HS-5 (cell line): ENCODE data around the gene NHLH2.
A peak's percentile ranks its signal among the peaks of the same experiment; 100 is the strongest.

Experiments used
- DNase-seq: peaks from one replicate; pipeline ENCODE4 v3.0.0-alpha.2; 2012; ENCODE audit warnings: low read depth

Gene NHLH2

DNA sequence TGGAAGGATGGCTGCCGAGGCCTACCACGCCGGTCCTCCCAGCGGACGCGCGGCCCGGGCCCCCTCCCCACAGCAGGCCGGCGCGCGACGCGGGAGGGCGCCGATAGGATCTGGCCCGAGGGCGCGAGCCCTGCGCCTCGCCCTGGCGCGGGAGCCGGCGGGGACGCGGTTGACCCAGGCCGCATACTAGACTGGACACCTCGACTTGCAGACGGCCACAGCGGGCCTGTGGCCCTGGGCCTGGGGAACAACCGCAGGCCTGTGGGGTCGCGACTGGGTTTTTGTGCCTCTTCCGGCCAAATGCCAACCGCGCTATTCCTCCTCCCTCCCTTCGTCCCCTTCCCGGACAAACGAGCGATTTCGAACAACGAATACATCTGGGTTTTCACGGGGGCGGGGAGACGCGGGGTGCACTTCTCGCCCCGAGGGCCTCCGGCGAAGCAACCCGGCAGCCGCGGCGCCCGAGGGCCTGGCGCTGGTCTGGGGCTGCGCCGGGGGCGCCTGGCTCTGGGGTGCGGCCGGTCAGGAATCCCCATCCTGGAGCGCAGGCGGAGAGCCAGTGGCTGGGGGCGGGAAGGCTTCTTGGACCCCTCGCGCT lies 2.4 kb downstream of the NHLH2 start:
- no peak for DNase-seq

DNA sequence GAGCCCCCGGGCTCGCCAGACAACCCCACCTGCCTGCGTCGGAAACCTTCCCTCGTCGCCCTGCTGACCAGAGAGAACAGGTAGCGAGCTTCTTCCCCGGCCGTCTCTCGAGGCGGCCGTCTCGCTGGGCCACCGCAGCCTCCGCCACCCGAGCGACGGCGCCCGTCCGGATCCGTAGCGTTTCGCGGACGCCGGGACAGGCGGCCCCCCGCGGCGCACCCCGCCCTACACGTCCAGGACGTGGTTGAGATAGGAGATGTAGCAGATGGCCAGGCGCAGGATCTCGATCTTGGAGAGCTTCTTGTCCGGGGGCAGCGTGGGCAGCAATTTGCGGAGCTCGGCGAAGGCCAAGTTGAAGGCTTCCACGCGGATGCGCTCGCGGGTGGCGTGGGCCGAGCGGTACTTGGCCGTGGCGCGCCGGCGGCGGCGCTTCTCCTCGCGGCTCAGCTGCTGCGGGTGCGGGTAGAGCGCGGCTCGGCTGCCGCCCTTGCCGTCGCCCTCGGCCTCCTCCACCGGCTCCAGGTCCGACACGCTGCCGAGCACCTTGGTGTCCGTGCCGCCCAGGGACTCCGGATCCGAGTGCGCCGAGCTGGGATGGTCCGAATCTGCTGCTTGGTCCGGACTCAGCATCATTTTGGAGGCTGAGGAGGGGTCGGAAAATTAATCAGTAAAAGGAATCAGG lies 3.0 kb downstream of the NHLH2 start:
- DNase-seq = no peak

DNA sequence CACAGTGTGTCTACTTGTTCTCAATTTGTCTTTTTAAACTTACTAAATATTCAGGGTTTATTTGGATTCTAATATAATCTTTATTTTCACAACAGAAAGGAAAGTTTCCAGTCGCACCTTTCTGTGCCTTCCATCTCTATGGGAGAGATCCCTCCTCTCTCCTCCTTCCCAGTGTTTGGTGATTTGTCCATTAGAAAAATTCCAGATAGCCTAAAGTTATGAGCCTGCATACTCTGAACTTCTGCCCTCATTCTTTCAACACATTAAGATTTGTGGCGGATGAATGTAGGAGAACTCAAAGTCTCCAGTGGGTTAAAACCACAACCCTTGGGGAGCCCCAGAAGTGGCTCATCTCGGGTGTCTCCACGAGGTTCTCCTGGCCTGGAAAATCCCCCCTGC lies 3.6 kb downstream of the NHLH2 start:
- no peak for DNase-seq

DNA sequence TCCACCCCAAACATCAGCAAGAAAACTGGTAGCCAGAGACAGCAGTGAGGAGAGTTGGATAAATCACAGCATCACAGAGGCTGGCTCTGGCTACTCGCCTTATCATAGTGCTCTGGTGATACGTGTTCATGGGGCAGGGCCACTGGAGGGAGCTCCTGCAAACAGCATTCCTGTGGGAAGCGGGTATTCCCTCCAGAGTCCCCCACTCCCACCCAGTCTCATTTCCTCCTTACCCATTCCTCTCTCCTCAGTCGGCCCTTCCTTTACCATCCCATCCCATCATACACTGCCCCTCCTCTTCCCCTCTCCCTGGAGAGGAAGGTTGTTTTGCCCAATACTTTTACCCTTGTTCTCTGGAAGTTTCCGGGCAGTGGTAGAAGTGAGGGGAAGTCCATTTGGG lies 7.1 kb downstream of the NHLH2 start:
- no peak for DNase-seq

DNA sequence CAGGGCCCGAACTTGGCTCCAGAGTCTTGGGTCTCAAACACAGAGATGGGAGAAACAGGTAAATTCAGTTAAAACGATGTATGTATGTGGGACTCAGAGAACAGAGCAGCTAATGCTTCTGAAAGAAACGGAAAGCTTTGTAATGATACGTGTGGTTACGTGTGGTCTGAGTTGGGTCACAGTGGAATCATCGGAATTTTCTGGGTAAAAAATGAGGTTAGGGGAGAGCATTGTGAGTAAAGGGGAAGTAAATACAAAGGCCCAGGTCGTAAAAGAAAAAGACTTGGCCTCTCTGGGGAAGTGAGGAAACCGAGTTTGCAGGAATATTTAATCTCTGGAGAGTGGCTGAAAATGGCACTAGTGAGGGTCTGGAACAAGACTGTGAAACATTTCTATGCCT lies 8.3 kb downstream of the NHLH2 start:
- no peak for DNase-seq

DNA sequence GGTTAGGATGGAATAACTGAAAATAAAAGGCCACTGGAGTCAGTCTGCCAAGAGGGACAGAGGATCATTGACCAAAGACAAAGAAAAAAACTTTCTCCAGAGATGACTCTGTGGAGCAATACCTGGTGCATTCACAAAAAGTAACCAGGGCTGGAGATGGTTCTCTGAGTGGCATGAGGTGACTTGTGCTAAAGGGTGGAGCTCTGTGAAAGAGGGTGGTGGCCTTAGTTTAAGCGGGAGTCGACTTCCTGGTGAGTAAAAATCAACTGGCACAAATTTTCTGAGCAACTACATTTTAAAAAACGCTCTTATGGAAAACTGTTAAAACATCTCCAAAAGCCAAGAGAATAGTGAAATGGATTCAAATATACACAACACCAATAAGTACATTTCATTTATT lies 10.0 kb downstream of the NHLH2 start:
- DNase-seq = no peak

DNA sequence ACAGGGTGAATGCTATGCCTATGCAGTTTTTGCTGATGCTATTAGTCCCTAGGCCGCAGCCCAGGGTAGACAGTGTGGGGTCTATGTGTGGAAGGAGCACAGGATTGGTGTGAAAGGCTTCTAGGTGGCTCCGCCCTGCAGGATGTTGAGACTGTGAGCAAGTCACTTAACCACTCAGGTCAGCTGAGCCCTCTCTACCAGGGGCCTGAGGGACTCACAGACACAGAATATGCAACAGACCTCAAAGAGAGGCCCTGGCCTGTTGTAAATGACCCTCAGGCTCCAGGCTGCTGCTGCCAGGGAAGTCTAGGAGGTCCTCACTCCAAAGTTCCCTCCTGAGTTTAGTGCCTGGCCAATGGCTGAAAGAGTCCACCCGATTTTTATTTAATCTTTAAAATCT lies 11.0 kb downstream of the NHLH2 start:
- no peak for DNase-seq

DNA sequence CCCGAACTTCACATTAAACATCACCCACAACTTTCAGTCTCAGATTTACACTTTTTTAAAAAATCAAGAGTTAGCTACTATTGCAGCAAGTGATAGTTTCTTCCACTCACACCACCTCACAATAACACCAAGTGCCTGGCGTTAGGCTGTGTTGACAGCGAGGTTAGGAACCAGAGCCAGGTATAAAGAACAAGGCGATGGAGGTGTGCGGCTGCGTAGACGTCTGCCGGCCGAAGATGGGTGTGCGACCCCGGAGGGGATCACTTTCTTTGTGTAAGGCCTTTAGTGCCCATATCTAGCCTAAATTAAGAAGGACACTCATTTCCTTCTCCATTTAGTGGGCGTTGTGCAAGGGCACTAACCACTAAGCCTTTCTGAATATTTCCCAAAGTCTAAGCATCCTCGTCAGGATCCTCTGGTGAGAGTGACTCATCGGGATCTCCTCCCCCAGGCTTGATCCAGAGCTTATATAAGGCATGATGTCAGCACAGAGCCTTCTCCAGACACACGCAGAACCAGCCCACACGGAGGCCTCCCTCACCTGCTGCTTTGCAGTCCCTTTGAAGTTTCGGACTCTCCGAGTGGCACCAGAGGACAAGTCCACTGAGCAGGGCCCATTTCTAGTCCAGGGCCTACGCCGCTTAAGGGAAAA lies 11.8 kb downstream of the NHLH2 start:
- DNase-seq = peak; percentile 91

DNA sequence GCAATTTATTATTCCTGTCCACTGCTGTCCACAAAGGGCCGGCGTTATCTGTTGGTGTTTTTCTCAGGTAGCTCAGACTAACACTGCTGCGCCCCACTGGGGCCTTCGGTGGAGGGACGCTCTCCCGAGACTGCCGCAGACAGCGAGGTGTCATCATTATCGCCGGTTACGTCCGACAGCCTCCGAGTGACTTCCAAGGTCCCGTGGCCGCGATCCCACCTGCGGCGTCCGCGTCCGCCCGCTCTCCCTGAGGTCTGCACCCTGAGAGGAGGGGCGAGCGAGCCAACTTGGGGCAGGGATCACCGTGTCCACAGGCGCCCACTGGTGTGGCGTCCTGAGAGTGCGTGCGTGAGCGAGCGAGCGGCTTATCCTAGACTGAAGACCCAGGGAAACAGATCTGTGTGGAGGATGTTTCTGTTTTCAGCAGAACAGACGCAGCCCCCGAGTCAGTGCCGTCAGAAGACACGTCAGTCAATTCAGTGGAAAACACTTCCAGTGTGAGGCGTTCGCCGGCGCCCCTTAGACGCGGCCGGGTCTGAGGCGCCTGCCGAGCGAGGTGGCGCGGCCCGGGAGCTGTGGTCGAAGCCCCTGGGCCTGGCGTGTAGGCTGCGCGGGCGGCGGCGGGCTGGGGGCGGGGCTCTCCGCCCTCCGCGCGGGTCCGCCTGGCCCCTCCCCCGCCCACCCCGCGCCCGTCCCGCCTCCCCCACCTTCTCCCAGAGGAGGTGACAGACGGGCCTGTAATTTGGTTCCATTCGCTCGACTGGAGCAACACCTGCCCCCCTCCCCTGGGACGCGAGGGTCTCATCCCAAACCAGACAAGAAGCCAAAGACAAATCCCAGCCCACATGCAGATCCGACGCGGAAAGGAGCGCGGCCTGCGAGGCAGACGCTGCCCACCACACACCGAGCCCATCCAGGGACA lies 12.6 kb downstream of the NHLH2 start:
- DNase-seq = no peak

DNA sequence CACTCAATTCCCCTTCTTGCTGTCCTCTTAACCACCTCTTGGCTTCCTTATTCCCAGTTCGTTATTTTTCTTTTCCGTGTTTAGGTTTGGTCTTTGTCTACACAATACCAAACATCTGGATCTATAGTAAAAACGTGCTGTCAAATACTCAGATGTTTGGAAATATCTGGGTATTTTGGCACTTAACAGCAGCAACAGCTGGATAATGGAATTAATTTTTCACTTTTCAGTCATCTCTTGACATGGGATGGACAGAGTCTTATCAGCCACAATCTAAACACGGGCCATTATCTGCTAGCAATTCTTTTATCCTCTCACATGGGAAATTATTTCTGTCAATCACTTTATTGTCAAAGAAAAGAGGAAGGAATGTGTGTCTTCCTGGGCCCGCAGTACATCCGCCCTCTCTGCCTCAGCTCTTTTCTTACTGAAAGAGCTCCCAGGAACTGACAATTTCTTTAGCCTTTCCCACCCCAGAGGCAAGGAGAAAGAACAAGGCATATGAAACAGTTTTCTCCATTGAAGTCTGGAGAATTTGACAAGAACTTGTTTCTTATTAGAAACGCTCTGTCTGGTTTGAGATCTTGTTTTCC lies 13.4 kb downstream of the NHLH2 start:
- no peak for DNase-seq

DNA sequence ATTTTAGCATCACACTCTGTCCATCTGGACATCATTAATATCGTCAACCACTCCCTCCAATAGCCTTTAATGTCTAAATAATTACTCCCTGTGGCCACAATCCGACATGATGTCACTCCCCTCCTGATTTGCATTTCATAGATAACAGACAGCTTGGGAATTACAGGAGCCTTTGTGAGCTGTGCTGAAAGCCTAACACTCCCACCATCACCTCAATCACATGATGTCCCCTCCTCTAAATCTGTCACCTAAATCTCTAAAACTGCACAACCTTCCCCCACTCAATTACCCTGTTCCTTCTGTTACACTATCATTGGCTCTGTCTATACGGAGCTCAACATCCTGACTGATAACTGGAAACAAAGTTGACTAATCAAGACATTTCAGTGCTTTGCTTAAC lies 14.3 kb downstream of the NHLH2 start:
- no peak for DNase-seq

DNA sequence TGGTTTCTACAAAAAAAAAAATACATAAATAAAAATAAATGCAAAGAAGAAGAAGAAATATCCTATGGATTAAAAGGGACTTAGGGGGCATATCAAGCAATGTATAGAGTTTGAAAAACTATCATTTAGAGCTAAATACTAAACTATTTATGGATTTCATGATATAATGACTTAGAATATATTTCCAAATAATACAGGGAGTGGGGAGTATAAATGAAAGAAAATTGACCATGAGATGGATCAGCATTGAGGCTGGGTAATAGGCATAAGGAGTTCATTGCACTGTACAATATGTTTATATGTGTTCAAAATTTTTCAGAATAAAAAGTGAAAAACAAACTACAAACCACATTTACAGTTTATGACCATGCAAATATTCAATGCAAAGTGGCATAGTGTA lies 18.8 kb downstream of the NHLH2 start:
- DNase-seq = no peak

DNA sequence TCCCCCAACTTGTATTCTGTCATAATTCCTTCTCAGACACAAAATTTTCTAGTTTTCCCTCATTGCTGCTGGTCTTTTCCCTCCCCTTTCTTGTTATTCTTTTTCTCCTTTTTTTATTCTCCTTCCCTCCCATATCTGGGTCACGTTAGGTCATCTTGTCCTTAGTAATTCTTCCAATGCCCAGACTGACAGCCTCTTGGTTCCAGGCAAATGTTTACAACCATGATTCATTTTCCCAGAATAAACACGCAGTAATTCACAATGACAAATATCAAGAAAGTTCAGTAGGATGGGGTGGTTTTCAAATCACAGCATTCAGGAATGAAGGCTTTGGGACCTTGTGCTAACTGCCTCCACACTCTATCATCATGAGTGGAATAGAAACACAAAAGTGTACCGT lies 25.2 kb downstream of the NHLH2 start:
- no peak for DNase-seq

DNA sequence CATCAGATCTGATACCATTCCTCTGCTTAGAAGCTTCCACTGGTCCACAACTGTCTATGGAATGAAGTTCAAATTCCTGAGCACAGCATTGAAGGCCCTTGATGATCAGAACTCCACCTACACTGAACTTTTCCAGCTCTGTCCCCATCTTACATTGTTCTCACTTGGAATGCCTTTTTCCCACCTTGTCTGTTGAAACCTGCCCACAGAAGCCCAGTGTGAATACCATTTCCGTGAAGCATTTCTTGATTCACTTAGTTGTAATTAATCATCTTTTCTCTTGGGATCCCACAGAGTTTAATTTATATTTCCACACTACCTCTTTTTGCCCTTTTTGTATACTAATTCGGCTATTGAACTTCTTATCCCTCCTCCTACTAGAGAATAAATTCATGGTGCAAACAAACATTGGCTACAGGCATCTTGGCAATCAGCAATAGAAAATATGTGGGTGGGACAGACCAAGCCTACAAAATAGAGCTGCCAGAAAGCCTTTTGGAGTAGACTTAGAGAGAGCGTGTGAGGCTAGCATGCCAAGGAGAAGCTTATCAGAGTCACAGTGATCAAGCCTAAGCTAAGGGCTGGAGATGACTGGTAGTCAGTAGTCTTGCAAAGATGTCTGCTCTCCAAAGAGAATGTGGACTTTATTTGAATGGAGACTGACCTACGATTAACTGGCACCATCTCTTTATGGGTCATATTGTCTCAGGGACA lies 26.1 kb downstream of the NHLH2 start:
- DNase-seq = no peak

DNA sequence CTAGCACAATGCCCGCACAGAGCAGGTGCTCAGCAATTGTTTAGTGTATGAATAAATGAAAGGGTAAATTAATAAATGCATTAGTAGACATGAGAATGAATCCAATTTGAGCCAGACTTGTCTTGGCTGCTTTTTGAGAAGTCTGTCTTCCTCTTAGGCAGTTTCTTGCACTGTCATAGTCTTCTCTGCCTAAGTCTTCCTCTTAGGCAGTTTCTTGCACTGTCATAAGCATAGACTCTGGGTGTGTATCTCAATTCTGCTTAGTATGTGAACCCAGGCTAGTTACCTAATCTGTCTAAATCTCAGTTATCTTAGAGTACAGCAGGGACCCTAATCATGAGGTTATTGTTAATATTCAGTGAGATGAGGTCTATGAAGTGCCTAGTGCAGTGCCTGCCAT lies 27.2 kb downstream of the NHLH2 start:
- no peak for DNase-seq

DNA sequence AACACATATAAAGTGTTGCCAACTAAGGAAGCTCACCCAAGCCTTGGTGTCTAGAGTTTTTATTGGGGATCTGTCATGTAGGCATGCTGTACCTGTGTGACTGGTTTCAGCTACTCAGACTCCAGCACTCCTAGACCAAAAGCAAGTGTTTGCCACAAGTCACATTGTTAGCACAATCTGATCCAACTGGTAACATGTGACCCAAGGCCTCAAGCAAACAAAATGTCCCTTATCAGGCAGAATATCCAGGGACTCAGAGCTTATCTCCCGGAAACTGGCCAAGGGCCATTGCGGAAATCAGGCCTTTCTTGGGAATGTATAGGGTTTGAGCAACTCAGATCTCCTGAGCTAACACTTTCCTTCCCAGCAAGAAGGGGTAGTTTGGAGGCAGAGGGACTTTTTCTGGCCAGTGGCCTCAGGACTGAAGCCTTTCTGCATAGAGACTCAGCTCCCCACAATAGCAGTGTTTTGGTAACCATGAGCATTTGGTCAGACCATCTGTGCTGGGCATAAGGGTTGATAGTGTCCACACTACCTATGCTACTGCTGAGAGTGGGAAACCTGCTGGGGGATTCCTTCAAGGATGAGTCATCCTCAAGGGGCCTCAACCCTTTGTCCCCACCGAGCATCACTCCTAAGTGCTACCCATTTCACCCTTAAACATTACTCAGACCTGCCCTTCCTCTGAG lies 29.6 kb downstream of the NHLH2 start:
- DNase-seq = no peak

DNA sequence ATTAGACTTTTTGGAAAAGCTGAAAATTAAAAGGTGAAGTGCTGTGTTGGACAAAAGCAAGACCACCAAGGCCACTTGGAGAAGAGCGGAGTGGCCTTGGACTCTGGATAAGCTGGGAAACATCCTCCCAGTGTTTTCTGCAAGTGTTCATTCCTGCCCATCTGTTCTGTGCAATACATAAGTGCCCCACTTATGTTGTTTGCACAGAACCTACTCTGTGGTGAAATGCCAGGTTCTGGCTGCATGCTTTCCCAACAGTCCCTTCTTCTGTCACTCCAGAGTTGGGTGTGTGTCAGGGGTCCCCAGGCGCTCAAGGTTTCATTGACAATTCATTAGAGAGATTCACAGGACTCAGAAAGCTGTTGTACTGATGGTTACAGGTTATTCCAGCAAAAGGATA lies 30.3 kb downstream of the NHLH2 start:
- no peak for DNase-seq

DNA sequence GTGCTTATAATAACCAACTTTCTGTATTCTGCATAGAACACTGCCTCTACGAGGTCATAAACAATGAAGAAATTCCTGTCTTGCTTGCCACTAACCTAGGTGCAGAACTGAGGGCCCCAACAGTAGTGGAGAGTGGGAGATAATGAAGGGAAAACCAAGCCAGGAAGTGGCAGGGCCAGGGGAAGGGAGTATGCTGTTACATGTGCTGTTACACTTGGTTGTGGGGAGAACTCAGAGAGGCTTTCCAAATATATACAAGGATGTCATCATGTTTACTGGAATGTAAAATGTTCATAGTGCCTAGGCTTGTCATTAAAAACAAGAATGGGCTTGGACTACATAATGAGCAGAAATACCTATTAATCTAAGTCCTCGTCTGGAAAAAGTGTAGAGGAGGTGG lies 31.1 kb downstream of the NHLH2 start:
- no peak for DNase-seq

DNA sequence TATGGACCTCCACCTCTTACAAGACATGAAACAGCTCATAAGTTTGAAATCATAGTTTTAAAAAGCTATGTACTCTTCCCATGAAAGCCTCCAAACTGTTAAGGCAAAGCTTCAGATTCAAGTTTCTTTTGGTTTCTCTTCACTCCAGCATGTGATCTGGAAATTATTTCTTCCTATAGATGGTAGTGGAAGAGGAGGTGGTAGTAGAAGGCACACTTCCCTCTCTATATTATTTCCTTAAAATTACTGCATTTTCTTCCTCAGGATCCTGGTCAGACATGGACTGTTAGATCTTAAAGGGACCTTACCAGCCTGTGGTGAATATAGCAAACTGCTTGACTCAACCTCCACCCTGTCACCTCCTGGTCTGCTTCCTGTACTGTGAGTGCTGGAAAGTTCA lies 31.9 kb downstream of the NHLH2 start:
- no peak for DNase-seq

DNA sequence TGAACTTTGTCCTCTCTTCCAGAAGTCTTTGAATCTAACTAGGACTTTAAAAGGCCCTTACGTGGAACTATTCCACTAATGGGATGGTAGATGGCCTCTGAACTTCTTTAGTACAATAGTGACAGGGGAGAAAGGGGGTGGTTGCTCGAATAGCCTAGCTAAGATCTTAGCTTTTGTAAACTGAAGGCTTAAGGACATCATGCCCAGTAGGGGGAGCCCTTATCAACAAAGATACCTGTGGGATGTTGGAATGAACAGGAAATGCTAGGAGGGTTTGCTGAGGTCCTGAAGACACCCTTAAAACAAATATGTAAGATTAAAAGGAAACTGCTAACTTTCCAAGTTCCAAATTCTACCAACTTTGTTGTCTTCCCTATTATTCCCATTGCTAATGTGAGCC lies 33.2 kb downstream of the NHLH2 start:
- peak; percentile 57 for DNase-seq

DNA sequence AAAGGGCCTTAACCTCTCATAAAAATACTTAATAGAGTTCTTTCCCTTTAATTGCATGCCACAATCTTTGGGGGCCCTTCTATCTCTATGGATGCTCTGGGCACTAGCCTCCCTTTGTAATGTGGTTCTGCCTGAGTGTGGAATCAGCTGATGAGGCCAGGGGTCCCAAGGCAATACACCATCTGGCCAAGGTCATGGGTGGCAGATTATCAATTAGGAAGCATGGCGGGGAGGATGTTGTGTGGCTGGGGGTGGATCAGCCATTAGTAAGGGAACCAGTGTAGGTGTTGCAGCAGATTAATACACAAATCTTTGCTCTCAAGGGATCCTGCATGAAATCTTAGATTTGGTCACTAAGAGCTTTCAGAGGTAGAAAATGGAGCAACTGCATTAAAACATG lies 35.3 kb downstream of the NHLH2 start:
- no peak for DNase-seq
